Trophoblast cell (in vitro differentiated cells and primary cell): ENCODE results near the gene LRP2.

Experiments used
- DNase-seq, 2 donors: peaks; one replicate each; pipeline ENCODE4 v3.0.0-alpha.2; 2016
- H2AFZ ChIP-seq: 2 replicates; pipeline ENCODE4 v1.6.1; 2013; ENCODE audit warnings: low read length, moderate library complexity, mild to moderate bottlenecking; ENCODE audit not compliant: insufficient read depth, poor library complexity
- H2AK5ac ChIP-seq: 2 replicates; pipeline ENCODE4 v1.6.1; 2013; ENCODE audit warnings: mild to moderate bottlenecking, low read length
- H2BK120ac ChIP-seq: 2 replicates; pipeline ENCODE4 v1.6.1; 2013; ENCODE audit warnings: low read length, mild to moderate bottlenecking, moderate library complexity; ENCODE audit not compliant: insufficient read depth, poor library complexity
- H2BK12ac ChIP-seq: 2 replicates; pipeline ENCODE4 v1.6.1; 2013; ENCODE audit warnings: mild to moderate bottlenecking, low read length, moderate library complexity
- H2BK5ac ChIP-seq: 2 replicates; pipeline ENCODE4 v1.6.1; 2013; ENCODE audit warnings: low read length, low read depth, moderate library complexity, mild to moderate bottlenecking; ENCODE audit not compliant: poor library complexity
- H3K14ac ChIP-seq: 2 replicates; pipeline ENCODE4 v1.6.1; 2013; ENCODE audit warnings: mild to moderate bottlenecking, low read length
- H3K18ac ChIP-seq: 2 replicates; pipeline ENCODE4 v1.6.1; 2013; ENCODE audit warnings: mild to moderate bottlenecking, low read length
- H3K23ac ChIP-seq: 2 replicates; pipeline ENCODE4 v1.6.1; 2013; ENCODE audit warnings: low read length
- H3K27ac ChIP-seq: 2 replicates; pipeline ENCODE4 v1.5.1; 2013; ENCODE audit warnings: low read depth, mild to moderate bottlenecking, inconsistent platforms, low read length, moderate library complexity
- H3K27me3 ChIP-seq: 2 replicates; pipeline ENCODE4 v1.6.1; 2013; ENCODE audit warnings: inconsistent platforms, mild to moderate bottlenecking, low read length, moderate library complexity; ENCODE audit not compliant: insufficient read depth
- H3K36me3 ChIP-seq, 2 experiments: 1 replicate in 1 of 2; 2 replicates in 1 of 2; pipeline ENCODE4 v1.6.1; 2013; ENCODE audit warnings: low read length in 2 of 2, mild to moderate bottlenecking in 2 of 2, moderate library complexity in 1 of 2; ENCODE audit not compliant: insufficient read depth in 2 of 2, control insufficient read depth in 1 of 2
- H3K4ac ChIP-seq: 2 replicates; pipeline ENCODE4 v1.6.1; 2013; ENCODE audit warnings: low read depth, mild to moderate bottlenecking, low read length, moderate library complexity
- H3K4me1 ChIP-seq, 2 experiments: 1 replicate in 1 of 2; 2 replicates in 1 of 2; pipeline ENCODE4 v1.6.1; 2013; ENCODE audit warnings: low read length in 2 of 2, mild to moderate bottlenecking in 2 of 2, moderate library complexity in 1 of 2; ENCODE audit not compliant: insufficient read depth in 2 of 2, control insufficient read depth in 1 of 2
- H3K4me2 ChIP-seq: 2 replicates; pipeline ENCODE4 v1.6.1; 2013; ENCODE audit warnings: inconsistent platforms, mild to moderate bottlenecking, low read length, moderate library complexity
- H3K4me3 ChIP-seq: 2 replicates; pipeline ENCODE4 v1.5.1; 2013; ENCODE audit warnings: mild to moderate bottlenecking, low read depth, low read length, inconsistent platforms
- H3K79me1 ChIP-seq: one replicate; pipeline ENCODE4 v1.6.1; 2013; ENCODE audit warnings: low read length
- H3K79me2 ChIP-seq: 2 replicates; pipeline ENCODE4 v1.6.1; 2013; ENCODE audit warnings: low read length, mild to moderate bottlenecking; ENCODE audit not compliant: control insufficient read depth, insufficient read depth, poor library complexity
- H3K9ac ChIP-seq: 2 replicates; pipeline ENCODE4 v1.6.1; 2013; ENCODE audit warnings: mild to moderate bottlenecking, low read length
- H3K9me3 ChIP-seq: 2 replicates; pipeline ENCODE4 v1.6.1; 2013; ENCODE audit warnings: low read depth, mild to moderate bottlenecking, control low read depth, inconsistent platforms, low read length; ENCODE audit not compliant: insufficient read depth
- H4K12ac ChIP-seq: 2 replicates; pipeline ENCODE4 v1.6.1; 2013; ENCODE audit warnings: low read depth, mild to moderate bottlenecking, low read length, moderate library complexity
- H4K8ac ChIP-seq: 2 replicates; pipeline ENCODE4 v1.6.1; 2013; ENCODE audit warnings: low read depth, mild to moderate bottlenecking, low read length, moderate library complexity
- H4K91ac ChIP-seq: one replicate; pipeline ENCODE4 v1.6.1; 2013; ENCODE audit warnings: low read depth, mild to moderate bottlenecking, low read length, moderate library complexity
- WGBS: extraction: QIAGEN DNeasy Blood & Tissue Kit; methylation state at CpG from one replicate; pipeline ENCODE4 v1.1.7; 2013; ENCODE audit warnings: missing lambda C conversion rate; ENCODE audit not compliant: insufficient read length, insufficient coverage; ENCODE audit errors: extremely low coverage; 5-methylcytosine and 5-hydroxymethylcytosine counted together

LRP2 gene

GRCh38 chr2:169086893-169087467 is 275.4 kb downstream of the LRP2 start:
- no peak overlapping the region for H3K14ac ChIP-seq
- no peaks in the 10 kb centered on the region for H3K27me3 ChIP-seq
- H3K4ac ChIP-seq = no peak overlapping the region
- H3K4me2 ChIP-seq = no peak overlapping the region
- H2AK5ac ChIP-seq = no peak overlapping the region
- H4K91ac ChIP-seq = no peak overlapping the region
- H3K79me2 ChIP-seq = no peaks in the 10 kb centered on the region
- WGBS = no CpG with 5 or more reads among the region's 3 CpGs
- H4K12ac ChIP-seq = no peak overlapping the region
- no peak overlapping the region for H2BK120ac ChIP-seq
- no peak overlapping the region for H3K9ac ChIP-seq
- H2BK12ac ChIP-seq = peak overlapping the region; percentile 43
- H3K4me3 ChIP-seq = no peak overlapping the region
- no peak overlapping the region for H2AFZ ChIP-seq
- no peaks in the 10 kb centered on the region for H3K9me3 ChIP-seq
- H3K18ac ChIP-seq = no peak overlapping the region
- no peaks in the 10 kb centered on the region for H3K36me3 ChIP-seq
- H3K4me1 ChIP-seq = no peaks in the 10 kb centered on the region
- peak; percentile 39 to 64 for DNase-seq
- no peak overlapping the region for H3K23ac ChIP-seq
- H3K79me1 ChIP-seq = peaks cover 2% of the 10 kb centered on the region
- no peak overlapping the region for H4K8ac ChIP-seq
- H3K27ac ChIP-seq = no peak overlapping the region
- no peak overlapping the region for H2BK5ac ChIP-seq

- H4K91ac ChIP-seq = no peak overlapping the region
- H3K79me1 ChIP-seq = peaks cover 2% of the 10 kb centered on the region
- H2AK5ac ChIP-seq = no peak overlapping the region
- no peak for DNase-seq
- H3K4me2 ChIP-seq = no peak overlapping the region
- H3K9me3 ChIP-seq = no peaks in the 10 kb centered on the region
- no peak overlapping the region for H2AFZ ChIP-seq
- no CpG with 5 or more reads among the region's 4 CpGs for WGBS
- no peak overlapping the region for H3K27ac ChIP-seq
- H3K18ac ChIP-seq = no peak overlapping the region
- no peaks in the 10 kb centered on the region for H3K36me3 ChIP-seq
- no peak overlapping the region for H3K14ac ChIP-seq
- no peak overlapping the region for H4K12ac ChIP-seq
- no peak overlapping the region for H3K23ac ChIP-seq
- no peak overlapping the region for H3K9ac ChIP-seq
- no peaks in the 10 kb centered on the region for H3K27me3 ChIP-seq
- no peak overlapping the region for H2BK120ac ChIP-seq
- no peaks in the 10 kb centered on the region for H3K4me1 ChIP-seq
- no peak overlapping the region for H2BK12ac ChIP-seq
- no peak overlapping the region for H3K4ac ChIP-seq
- no peaks in the 10 kb centered on the region for H3K79me2 ChIP-seq
- H2BK5ac ChIP-seq = no peak overlapping the region
- H4K8ac ChIP-seq = no peak overlapping the region
- no peak overlapping the region for H3K4me3 ChIP-seq
Observed at GRCh38 chr2:169082995-169083394, 279.3 kb downstream of the LRP2 start.

GRCh38 chr2:169081551-169081950 is 280.8 kb downstream of the LRP2 start:
- Histone ChIP-seq H2AK5ac (no peak overlapping the region), H3K4me1 (no peaks in the 10 kb centered on the region), H3K14ac (no peak overlapping the region), H2BK12ac (no peak overlapping the region), H3K4me2 (no peak overlapping the region), H3K4ac (no peak overlapping the region), H2BK120ac (no peak overlapping the region), H4K12ac (no peak overlapping the region), H3K36me3 (no peaks in the 10 kb centered on the region), H4K91ac (no peak overlapping the region), H3K18ac (no peak overlapping the region), H3K4me3 (no peak overlapping the region), H3K9ac (no peak overlapping the region), H3K9me3 (no peaks in the 10 kb centered on the region), H3K79me1 (no peaks in the 10 kb centered on the region), H3K23ac (no peak overlapping the region), H2BK5ac (no peak overlapping the region), H3K27ac (no peak overlapping the region), H2AFZ (no peak overlapping the region), H4K8ac (no peak overlapping the region), H3K79me2 (no peaks in the 10 kb centered on the region), H3K27me3 (no peaks in the 10 kb centered on the region)
- no peak for DNase-seq
- no CpG with 5 or more reads among the region's 5 CpGs for WGBS

GRCh38 chr2:169080250-169081069 is 281.9 kb downstream of the LRP2 start:
- no peak overlapping the region for H2BK5ac ChIP-seq
- WGBS = no CpG with 5 or more reads among the region's 2 CpGs

More at GRCh38 chr2:169080250-169081069, 281.9 kb downstream of the LRP2 start:
- no peak overlapping the region for H3K4me3 ChIP-seq
- no peak overlapping the region for H4K8ac ChIP-seq
- H3K23ac ChIP-seq = no peak overlapping the region
- no peak overlapping the region for H3K4ac ChIP-seq
- no peaks in the 10 kb centered on the region for H3K4me1 ChIP-seq
- H2BK12ac ChIP-seq = no peak overlapping the region
- no peak overlapping the region for H3K14ac ChIP-seq
- no peaks in the 10 kb centered on the region for H3K27me3 ChIP-seq
- H4K91ac ChIP-seq = no peak overlapping the region
- H2AFZ ChIP-seq = no peak overlapping the region
- no peak overlapping the region for H3K9ac ChIP-seq
- no peak for DNase-seq
- no peaks in the 10 kb centered on the region for H3K9me3 ChIP-seq
- H3K79me2 ChIP-seq = no peaks in the 10 kb centered on the region
- H4K12ac ChIP-seq = no peak overlapping the region
- H3K27ac ChIP-seq = no peak overlapping the region
- no peak overlapping the region for H2BK120ac ChIP-seq
- no peaks in the 10 kb centered on the region for H3K36me3 ChIP-seq
- H3K79me1 ChIP-seq = no peaks in the 10 kb centered on the region
- H2AK5ac ChIP-seq = no peak overlapping the region
- H3K18ac ChIP-seq = no peak overlapping the region
- H3K4me2 ChIP-seq = no peak overlapping the region
